Islet precursor cell (in vitro differentiated cells): ENCODE measurements around the gene WNK4.
A peak's percentile ranks its signal among the peaks of the same experiment; 100 is the strongest.

Experiments
- DNase-seq: peaks from one replicate; pipeline ENCODE4 v3.0.0-alpha.2; 2018

The WNK4 gene

DNA sequence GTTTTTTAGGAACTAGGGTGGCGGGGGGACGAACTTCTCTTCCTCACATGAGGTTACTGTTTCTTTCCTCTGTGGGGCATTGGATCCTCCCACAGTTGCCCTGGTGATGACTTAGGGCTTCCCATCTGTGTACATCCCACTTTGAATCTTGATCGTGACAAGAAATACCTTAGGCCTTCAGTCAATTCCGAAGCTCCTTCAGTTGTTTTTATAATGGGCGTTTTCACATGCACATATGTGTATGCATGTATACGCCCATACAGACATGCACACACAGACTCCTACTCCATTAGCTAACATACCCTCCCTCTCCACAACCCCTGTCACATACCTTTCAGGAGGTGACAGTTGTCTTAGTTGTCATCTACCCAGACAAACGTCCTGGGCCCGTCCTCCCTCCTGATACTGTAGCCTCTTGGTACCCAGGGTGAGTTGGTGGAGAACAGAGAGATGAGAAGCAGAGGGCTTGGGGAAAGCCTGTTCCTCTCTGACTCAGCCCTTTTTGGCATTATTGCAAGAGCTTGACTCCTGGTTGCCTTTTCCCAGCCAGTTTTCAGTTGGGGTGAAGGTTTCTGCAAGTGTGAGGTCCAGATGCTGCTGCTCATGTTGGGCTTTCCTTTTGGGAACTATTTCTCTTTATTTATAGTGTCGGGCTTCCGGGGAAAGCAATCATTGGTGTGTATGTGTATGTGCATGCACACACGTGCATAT lies 61.7 kb downstream of the WNK4 start:
- DNase-seq, result no peak

DNA sequence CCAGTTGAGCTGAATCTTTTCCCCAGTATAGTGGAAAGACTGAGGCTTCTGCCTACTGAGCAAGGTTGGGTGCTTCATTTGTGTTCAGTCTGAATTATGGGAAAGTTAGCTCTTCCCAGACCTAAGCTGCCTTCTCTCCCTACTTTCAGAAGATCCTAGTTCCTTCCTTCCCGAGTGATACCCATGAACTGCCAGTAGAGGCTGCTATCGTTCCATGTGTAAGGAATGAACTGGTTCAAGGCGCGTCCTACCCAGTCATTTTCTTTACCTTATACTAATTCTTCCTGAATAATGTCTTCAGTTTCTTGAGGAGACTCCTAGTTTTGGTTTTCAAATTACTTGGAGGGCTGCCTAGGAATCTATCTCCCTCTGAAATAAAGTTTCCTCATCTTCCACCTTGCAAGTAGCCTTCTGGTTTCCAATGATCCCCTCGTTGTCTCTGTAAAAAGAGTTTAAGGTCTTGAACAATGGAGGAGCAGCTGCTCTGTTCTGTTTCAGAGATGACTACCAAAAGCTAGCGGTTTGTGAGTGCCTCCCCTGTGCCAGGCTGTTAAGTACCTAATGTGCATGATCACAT lies 63.0 kb downstream of the WNK4 start:
- DNase-seq, result peak; percentile 79

DNA sequence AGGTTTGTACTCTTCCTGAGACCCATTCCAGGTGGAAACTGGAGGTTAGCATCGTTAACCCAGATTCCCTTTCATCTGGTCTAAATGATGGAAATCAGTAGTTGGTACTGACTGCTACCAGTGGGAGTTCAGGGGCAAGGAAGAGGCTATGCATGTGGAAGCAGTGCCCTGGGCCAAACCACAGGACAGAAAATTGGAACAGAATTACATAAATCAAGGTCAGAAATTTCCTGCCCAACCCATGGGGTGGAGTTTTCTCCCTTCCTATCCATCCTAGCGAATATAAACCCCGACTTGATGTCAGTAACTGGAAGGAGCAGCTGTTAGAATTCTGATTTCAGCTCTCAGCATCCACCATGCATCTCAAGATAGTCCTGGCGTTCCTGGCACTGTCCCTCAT lies 63.9 kb downstream of the WNK4 start, which contains the start of gene AOC2:
TSS of gene AOC2 (plus strand) at position 310 of the 400 bp plus-strand sequence. CDS start at position 357, 47 bp downstream.
- DNase-seq, result no peak

DNA sequence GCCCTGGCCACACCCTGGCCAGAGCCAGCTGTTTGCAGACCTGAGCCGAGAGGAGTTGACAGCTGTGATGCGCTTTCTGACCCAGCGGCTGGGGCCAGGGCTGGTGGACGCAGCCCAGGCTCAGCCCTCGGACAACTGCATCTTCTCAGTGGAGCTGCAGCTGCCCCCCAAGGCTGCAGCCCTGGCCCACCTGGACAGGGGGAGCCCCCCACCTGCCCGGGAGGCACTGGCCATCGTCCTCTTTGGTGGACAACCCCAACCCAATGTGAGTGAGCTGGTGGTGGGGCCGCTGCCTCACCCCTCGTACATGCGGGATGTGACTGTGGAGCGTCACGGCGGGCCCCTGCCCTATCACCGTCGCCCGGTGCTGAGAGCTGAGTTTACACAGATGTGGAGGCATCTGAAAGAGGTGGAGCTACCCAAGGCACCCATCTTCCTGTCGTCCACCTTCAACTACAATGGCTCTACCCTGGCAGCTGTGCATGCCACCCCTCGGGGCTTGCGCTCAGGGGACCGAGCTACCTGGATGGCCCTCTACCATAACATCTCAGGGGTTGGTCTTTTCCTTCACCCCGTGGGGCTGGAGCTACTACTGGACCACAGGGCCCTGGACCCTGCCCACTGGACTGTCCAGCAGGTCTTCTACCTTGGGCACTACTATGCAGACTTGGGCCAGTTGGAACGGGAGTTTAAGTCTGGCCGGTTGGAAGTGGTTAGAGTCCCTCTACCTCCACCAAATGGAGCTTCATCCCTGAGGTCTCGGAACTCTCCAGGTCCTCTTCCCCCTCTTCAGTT lies 64.5 kb downstream of the WNK4 start:
- DNase-seq, result no peak

DNA sequence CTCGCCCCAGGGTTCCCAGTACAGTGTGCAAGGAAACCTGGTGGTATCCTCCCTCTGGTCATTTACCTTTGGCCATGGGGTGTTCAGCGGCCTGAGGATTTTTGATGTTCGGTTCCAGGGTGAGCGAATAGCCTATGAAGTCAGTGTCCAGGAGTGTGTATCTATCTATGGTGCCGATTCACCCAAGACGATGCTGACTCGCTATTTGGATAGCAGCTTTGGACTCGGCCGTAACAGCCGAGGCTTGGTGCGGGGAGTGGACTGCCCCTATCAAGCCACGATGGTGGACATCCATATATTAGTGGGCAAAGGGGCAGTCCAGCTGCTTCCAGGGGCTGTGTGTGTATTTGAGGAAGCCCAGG lies 65.1 kb downstream of the WNK4 start:
- peak; percentile 42 for DNase-seq

DNA sequence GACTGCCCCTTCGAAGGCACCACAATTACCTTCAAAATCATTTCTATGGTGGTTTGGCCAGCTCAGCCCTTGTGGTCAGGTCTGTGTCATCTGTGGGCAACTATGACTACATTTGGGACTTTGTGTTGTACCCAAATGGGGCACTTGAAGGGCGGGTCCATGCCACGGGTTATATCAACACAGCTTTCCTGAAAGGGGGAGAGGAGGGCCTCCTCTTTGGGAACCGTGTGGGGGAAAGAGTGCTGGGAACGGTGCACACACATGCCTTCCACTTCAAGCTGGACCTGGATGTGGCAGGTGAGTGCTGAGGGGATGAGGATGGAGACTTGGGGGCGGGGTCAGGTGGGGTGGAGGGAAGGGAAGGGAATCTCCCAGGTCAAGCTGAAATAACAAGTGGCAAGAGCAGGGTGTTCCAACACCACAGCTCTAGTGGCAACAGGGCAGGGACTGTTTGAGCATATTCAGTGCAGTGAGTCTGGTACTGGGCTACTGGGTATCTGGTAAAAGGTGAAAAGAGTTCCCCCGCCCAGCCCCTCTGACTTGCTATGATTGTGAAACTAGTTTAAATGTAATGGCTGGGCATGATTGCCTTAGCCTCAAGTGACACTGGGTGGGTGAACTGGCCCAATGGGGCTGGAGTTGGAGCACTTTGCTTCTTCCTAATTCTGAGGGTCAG lies 65.6 kb downstream of the WNK4 start:
- peak; percentile 51 for DNase-seq
